NCI-H748 treated with DMSO at 0.1 percent for 48 hours (cell line): ENCODE measurements around the gene ABAT.
"Not testable (repeated sequence)": the region's sequence is repeated elsewhere in the genome, so short reads cannot be mapped to it uniquely, and the experiment has no call there.

Source experiments
- DNase-seq: peaks from one replicate; lab custom pipeline; 2025; lab: John Stamatoyannopoulos, UW

The ABAT gene

DNA sequence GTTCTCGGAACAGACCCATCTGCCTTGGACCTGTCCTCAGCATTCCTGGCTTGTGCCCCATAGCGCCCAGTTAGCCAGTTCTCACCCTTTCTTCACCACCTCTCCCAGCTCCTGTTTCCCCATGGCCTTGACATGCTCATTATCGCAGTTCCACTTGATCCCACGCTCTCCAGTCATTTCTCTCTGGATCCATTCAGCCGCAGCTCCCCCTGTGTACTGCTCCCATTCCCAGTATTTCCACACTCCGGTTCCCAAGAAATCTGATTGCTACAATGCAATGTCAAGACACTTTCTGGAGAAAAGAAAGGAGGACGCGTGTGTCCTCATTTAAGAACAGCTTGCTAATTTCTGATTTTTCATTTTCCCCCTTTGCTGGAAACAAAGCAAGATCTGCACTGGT is 67.7 kb downstream of the ABAT start:
- no peak for DNase-seq

DNA sequence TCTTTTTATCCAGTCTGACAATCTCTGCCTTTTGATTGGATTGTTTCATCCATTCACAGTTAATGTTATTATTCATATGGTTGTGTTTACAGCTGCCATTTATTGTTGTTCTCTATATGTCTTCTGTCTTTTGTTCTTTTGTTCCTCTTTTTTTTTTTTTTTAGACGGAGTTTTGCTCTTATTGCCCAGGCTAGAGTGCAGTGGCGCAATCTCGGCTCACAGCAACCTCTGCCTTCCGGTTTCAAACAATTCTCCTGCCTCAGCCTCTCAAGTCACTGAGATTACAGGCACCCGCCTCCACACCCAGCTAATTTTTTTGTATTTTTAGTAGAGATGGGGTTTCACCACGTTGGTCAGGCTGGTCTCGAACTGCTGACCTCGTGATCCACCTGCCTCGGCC is 74.5 kb downstream of the ABAT start:
- DNase-seq = not testable (repeated sequence)

DNA sequence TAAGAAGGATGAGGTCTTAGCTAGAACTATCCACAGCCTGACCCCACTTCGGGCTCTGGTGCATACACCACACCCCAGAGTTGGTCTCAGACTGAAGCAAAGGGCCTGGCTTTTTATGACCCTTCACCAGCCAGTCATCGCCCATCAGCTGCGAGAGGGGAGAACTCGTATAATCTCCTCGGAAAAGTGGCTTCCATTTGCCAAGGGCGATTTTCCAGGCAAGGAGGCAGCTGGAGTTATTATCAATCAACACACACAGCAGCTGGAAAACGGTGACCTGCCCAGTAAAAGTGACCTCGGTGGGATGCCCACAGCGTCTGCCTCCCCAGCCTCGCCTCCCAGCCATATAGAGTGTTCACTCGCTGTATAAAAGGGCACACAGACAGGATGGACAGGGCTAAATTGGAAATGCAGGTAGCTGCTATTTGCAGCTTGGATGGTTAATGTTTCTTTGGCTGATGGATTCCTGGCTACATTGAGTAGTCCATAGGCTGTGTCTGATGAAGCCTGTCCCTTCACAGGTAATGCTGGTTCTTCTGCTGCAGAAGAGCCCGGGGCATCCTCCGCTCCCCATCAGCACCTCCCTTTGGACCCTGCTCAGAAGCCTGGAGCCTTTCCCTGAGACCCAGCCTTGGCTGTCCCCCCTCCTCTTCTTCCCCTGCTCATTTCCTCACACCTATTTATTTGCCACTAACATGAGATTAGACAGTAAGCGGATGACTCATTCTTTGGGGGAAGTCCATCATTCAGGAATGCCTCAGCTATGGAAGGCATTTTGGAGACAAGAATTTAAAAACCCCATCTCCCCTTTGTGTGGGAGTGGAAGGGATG is 77.3 kb downstream of the ABAT start:
- no peak for DNase-seq

DNA sequence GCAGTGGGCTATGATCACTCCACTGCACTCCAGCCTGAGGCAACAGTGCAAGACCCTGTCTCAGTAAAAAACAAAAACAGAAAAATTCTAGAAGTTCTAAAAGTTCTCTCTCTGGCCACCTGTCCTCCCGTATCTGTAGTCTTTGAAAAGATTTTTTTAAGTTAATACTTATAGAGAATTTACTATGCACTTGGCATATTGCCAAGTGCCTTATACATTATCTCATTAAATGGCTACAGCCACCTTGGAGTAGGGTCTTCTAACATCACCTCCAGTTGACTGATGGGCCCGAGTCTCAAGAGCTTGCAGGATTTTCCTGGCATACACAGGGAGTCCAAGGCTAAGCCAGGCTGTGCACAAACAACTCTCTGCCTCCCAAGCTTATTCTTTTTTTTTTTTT is 78.3 kb downstream of the ABAT start:
- no peak for DNase-seq

DNA sequence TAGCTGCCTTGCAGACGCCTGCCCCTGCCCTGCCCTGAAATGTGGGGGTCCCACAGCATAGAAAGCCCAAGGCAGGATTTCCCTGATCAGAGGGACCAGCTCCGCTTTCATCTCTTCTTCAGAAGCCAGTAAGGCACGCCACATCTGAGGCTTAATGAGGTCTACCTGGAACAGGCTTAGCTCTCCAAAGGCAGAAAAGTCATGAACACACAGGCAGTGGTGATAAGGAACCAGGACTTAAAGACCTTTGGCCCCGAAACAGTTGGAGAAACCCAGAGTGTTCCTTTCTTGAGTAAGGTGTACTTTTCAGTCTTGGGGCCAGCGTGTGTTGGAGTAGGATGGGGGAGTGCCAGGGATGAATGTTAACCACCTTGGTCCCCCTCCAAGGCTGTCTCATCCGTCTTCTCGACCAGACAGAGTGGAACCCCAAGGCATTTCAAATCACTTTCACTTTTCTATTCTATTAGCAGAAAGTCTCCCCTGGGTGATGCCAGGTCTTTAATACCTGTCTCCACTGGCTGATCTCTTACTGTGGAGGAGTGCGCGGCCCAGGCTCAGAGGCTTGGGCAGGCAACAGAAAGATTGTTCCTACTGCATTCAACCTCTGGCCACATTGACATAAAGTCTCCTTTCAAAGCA is 79.1 kb downstream of the ABAT start:
- no peak for DNase-seq

DNA sequence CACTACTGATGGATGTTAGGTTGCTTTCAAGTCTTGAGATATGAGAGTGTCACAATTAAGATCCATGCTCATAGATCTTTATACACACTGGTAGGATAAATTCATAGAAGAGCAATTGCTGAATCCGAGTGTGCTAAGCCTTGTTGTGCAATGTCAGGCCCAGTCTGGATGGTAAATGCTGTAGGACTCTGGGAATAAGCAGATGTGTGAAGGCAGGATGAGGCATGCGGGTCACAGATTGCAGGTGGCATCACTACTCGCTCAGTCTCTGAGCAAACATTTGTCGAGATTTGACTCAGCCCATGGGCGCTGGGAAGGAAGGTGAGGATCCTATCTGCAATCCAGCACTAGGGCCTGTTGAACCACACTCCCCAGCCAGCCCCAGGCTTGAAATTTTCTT is 82.3 kb downstream of the ABAT start:
- no peak for DNase-seq

DNA sequence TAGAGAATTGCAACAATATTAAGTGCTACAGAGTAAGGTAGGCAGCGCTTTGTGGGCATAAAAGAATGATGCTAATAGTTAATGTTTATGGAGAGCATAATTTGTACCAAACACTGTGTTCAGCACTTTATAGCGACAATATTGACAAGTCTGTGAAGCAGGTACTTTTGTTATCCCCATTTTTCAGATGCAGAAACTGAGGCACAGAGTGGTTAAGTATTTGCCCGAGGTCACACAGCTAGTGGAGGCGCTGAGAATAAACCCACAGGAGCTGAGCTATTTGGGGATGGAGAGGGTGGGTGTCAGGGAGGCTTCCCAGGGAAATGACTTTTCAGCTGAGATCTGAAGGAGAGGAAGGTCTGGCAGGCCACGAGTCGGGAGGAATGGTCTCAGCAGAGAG is 83.6 kb downstream of the ABAT start:
- DNase-seq = no peak

DNA sequence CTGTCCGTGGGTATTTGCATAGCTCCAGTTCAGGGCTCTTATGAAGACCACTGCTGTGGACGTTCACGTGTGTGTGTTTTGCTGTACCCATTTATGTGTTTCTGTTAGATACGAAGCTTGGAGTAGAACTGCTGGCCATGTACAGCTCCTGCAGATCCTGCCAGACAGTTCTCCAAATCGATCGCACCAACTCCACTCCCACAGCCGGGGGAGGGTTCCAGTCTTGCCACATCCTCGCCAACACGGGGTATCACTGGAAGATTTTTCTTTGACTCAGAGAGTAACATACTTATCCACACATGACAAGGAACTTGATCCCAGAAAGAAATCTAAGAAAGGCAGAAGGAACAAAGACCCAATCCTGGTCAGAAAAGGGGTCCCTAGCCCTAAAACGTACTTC is 85.6 kb downstream of the ABAT start:
- no peak for DNase-seq

DNA sequence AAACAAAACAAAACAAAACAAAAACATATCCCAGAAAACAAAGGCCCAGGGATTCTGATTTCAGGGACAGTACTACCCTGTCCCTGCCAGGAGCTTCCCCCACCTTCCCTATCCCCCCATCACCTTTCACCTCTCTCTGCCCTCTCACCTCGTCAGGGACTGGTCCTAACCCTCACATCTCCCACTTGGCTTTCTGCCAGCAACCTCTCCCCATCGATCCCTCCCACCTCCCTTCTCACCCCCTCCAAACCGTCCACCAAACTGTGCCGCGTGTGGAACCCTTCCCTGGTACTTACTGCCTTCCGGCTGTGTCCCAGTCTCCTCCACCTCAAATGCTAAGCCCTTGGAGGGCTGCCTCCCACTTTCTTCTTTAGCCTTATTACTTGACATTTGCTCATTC is 86.7 kb downstream of the ABAT start:
- DNase-seq = no peak

DNA sequence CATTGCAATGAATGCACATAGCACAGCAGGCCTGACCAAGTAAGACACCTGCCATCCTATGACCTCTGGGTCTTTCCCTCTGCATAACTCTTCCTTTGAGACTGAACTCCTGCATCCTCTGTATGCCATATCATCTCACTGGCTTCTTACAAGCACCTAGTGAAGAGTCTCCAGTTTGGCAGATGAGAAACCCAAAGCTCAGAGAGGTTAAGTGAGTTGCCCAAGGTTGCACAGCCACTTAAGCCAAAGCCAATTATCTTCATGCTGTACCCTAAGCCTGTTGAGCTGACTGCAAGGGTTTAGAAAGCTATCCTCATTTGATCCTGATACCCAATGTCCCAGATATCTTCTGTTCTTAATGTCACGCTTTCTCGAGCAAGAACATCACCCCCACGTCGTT is 87.8 kb downstream of the ABAT start:
- DNase-seq = no peak

DNA sequence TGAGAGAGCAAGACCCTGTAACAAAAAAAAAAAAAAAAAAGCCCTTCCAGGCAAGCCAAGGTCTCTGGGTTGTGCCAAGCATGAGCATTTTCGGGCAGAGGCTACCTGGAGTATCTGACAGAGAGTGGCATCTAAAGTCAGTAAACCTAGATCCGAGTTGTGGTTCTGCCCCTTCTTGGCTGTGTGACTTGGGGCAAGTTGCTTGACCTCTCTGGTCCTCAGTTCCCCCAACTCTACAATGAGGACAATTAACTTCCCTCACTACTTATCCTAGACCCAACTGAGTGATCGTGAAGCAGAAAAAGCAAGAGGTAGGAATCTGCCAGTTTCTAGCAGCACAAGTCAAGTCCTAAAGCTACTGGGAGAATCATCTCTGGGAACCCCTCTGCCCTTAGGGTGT is 88.7 kb downstream of the ABAT start:
- DNase-seq = no peak

DNA sequence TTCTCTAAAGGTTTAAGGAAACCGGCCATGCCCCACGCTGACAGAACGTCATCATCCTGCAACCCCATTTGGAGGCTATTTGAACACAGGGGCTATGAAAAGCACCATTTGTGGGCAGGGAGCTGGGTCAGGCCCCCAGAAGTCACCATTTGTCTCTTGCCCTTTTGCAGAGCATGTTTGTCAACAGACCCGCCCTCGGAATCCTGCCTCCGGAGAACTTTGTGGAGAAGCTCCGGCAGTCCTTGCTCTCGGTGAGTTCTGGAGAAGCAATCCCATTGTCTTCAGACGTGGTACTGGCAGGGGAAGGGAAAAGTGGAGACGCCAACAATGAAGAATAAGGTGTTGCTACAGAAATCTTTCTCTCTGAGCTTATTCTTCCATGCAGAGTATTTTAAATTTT is 89.5 kb downstream of the ABAT start:
- no peak for DNase-seq

DNA sequence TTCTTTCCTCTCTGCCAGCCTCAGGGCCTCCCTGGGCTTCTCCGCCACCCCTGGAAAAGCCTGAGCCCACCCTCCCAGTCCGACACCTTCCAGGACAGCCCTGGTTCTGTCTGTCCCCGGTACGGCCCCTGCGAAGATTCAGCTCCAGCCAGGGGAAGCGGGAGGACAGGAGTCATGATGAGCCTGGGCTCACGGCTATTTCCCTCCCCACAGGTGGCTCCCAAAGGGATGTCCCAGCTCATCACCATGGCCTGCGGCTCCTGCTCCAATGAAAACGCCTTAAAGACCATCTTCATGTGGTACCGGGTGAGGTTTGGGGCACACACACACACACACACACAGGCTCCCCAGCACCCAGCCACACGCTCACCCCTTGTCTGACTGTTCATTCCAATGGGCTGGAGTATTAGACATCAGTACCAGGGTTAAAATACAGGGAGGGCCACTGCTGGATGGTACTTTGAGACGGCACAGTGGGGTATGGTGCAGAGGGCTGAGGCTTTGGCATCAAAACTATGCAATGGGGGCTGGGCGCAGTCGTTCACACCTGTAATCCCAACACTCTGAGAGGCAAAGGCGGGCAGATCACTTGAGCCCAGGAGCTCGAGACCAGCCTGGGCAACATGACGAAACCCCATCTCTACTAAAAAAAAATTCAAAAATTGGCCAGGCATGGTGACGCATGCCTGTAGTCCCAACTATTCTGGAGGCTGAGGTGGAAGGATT is 90.3 kb downstream of the ABAT start:
- DNase-seq = no peak

DNA sequence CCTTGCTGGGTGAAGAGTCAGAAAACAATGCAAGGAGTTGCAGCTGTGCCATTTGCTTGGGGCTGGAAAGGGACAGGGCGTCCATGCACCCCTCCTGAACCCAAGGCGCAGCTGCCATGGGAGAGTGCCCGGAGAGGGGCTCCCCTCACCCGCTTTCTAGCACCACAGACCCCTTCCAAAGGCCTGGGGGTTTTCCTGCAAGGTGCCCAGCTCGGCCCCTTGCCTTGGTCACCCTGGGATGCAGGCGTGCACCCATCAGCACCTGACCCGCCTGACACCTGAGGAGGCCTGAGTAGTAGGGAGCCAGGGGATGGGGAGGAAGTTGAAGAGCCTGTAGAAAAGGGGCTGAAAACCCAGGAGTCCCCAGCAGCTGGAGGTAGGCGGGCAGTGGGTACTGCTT is 92.8 kb downstream of the ABAT start:
- DNase-seq = no peak

DNA sequence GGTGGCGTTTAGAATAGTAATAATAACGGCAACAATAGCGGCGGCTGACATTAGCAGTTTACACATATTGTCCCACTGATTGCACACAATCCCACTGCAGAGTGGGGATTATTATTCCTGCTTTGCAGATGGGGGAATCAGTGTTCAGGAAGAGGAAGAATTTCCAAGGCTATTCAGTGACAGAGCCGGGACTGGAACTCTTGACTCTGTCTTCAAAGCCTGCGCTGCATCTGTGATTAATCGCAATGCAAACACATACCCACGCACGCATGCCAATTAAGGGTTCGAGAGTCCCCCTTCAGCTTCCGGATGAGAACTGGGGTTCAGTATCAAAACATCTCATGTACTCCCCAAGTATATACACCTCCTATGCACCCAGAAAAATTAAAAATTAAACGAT is 93.9 kb downstream of the ABAT start:
- no peak for DNase-seq

DNA sequence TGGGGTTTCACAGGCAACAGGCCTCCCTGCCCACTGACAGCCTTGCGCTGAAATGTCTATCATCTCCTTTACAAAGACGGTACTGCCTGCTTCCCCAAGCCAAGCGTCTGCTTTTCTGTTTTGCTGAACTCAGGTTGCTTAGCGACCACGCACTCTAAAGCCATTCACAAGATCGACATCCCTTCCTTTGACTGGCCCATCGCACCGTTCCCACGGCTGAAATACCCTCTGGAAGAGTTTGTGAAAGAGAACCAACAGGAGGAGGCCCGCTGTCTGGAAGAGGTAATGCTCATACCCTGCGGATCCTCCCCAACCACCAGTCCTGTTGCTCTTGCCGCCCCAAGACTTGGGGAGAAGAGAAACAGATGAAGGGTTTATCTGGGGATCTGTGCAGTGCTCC is 94.3 kb downstream of the ABAT start:
- DNase-seq = no peak

DNA sequence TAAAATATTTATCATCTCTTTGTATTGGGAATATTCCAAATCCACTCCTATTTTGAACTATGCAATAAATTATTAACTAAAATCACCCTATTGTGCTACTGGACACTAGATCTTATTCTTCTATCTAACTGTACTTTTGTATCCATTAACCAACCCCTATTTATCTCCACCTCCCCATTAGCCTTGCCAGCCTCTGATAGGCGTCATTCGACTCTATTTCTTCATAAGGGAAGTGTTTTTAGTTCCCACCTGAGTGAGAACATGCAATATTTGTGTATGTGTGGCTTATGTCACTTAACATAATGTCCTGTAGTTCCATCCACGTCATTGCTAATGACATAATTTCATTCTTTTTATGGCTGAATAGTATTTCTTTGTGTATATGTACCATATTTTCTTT is 99.1 kb downstream of the ABAT start:
- DNase-seq = no peak

DNA sequence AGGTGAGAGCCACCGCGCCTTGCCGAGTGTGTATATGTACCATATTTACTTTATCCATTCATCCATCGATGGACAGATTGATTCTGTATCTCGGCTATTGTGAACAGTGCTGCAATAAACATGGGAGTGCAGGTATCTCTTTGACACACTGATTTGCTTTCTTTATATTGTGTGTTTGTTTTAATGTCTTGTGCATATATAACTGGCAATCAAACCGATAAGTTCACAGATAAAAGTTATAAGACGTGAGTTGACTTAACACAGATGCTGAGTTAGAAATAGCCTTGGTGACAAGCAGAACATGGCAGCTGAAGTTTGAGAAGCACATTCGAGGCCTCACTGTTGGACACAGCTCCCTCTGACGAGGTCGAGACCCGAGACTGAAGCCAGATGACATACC is 99.8 kb downstream of the ABAT start:
- no peak for DNase-seq

DNA sequence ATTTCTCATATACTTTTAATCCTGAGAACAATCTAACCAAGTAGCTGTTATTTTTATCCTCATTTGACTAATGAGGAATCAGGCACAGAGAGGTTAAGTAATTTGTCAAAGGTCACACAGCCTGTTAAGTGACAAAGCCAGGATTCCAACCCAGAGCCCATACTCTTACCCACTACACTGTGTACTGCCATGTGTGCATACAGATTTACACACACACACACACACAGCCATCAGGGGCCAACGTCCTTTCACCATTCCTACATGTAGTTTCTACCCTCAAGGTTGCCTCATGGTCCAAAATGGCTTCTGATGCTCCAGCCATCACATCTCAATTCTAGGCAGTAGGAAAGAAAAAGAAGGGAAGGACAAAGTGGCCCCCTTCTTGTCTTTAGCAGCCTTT is 100.9 kb downstream of the ABAT start:
- no peak for DNase-seq

DNA sequence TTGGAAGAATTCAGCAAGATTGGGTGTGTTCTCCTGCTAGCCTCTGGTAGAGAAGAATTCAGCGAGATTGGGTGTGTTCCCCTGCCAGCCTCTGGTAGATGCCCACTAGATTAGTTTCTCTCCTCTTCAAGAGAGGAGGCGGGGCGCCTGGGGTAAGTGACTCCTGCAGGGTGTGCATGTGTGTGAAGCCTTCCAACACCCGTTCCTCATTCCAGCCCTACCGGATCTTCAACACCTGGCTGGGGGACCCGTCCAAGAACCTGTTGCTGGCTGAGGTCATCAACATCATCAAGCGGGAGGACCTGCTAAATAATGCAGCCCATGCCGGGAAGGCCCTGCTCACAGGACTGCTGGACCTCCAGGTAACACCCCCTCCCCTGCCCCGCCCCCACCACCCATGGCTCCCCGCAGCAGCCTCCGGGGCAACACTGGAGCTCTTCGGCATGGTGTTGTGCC is 101.7 kb downstream of the ABAT start:
- DNase-seq = no peak

DNA sequence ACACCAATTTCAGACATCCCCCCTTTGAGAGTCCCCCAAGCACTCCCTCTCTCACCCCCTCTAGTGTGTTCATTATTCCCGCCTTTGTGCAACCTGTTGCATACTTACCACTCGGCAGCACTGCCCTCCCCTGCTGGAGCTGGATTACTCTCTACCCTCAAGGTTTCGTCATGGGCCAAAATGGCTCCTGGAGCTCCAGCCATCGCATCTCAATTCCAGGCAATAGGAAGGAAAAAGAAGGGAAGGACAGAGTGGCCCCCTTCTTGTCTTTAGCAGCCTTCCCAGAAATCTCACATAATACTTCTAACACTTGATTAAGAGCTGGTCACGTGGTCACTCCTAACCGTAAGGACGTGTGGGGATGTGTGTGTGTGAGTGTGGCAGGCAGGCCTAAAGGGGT is 102.8 kb downstream of the ABAT start:
- no peak for DNase-seq

DNA sequence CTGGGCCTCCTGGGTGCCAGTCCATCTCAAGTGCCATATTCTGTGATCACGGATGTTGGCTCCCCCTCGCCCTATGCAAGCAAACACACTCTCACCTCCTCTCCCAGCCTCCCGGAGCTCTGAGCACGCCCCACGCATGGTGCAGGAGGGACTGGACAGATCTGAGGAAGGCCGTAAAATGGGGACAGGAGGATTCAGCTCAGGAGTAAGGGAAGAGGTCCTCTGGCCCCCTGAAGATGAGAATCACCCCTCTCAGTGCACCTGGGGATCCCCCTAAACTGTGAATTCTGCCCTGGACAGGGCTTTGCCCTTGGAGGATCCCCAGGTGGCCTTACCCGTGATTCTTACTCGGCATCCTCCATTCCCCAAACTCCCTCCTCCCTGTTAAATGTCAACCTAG is 107.4 kb downstream of the ABAT start:
- DNase-seq = no peak

DNA sequence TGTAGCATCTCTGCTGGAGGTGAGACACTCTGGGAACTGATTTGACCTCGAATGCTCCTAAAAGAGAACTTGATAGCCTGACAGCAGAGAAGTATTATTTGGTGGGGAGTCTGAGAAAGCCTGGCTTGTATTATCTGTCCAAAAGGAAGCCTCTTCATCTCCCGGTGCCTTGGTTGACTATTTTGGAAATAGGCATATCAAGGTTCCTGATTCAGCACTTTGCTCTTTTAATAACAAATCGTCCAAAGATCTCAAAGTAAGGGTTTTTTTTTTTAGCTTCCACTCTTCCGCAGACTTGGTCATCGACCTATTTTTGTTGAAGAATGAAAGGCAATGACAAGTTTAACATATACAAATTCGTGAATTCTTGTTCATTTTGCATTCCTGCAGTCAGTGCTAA is 108.3 kb downstream of the ABAT start:
- no peak for DNase-seq
